Body of pancreas (tissue), 4 donors: ENCODE data around the gene NEURL1. TPM values are rescaled to one million over a fixed set of nuclear protein-coding genes. Genes with fewer than 3 reads are reported as not detected.

Experiments
- ATAC-seq: fragments of 150-250 bp; one replicate; pipeline ENCODE4 v1.9.1; 2016
- DNase-seq, 4 donors: peaks; one replicate each; pipeline ENCODE4 v3.0.0-alpha.2; 2019
- H3K27ac ChIP-seq, 4 donors: fragments of 200-600 bp; sonication (generic); 1 replicate in 3 of 4; 2 replicates in 1 of 4; pipeline versions ENCODE4 v1.5.1 to v1.6.1; 2016 to 2019; ENCODE audit warnings: mild to moderate bottlenecking in 1 of 4, mixed read lengths in 1 of 4, moderate library complexity in 1 of 4
- H3K27me3 ChIP-seq, 2 donors: fragments of 200-600 bp; sonication (generic); one replicate each; pipeline ENCODE4 v1.6.0; 2016; ENCODE audit warnings: mild to moderate bottlenecking in 1 of 2
- H3K36me3 ChIP-seq, 2 donors: fragments of 200-600 bp; sonication (generic); replicated peaks in 1 of 2; 2 replicates each; pipeline ENCODE4 v1.5.1; 2016; ENCODE audit warnings: low read depth in 2 of 2; ENCODE audit not compliant: insufficient read depth in 1 of 2
- H3K4me1 ChIP-seq: fragments of 200-600 bp; sonication (generic); one replicate; pipeline ENCODE4 v1.6.0; 2016
- H3K4me3 ChIP-seq, 2 donors: fragments of 200-600 bp; sonication (generic); 1 replicate in 1 of 2; 2 replicates in 1 of 2; pipeline ENCODE4 v1.5.1; 2016 to 2019
- H3K9me3 ChIP-seq, 3 donors: fragments of 200-600 bp; sonication (generic); 1 replicate in 2 of 3; 2 replicates in 1 of 3; pipeline ENCODE4 v1.5.1; 2016
- POLR2A ChIP-seq, 3 donors: fragments of 450-650 bp; IDR thresholded peaks; one replicate each; pipeline ENCODE4 v1.6.1; 2016; ENCODE audit warnings: antibody characterized with exemption in 3 of 3, mild to moderate bottlenecking in 2 of 3
- WGBS, 2 donors: methylation state at CpG; one replicate each; pipeline ENCODE4 v1.1.5; 2017; 5-methylcytosine and 5-hydroxymethylcytosine counted together
- intact Hi-C: fragments of 100-400 bp; cut with DNase I; formaldehyde crosslinking; loops from one replicate; pipeline ENCODE4 v1.15.1; 2023
- total RNA-seq, 2 donors: library from RNA; depleted of rRNA; stranded (reverse); fragments of >200 nt; gene quantifications; one replicate each; pipeline ENCODE4 v1.1.0, GENCODE V29; 2016
- TF ChIP-seq, protein P1 (sequence below), 7 experiments: fragments of 450-650 bp in 4 of 7; fragments of 200-600 bp in 3 of 7; sonication (generic) in 3 of 7; IDR thresholded peaks; one replicate each; pipeline ENCODE4 v1.5.1; 2016 to 2019; ENCODE audit warnings: antibody characterized with exemption in 7 of 7

The NEURL1 gene
- total RNA-seq, 2 donors from 2014 or later = 25.1 to 25.7 TPM

GRCh38 chr10:103622286-103622685 is 128.8 kb downstream of the NEURL1 start:
- Histone ChIP-seq H3K27ac (no peak overlapping the region), H3K9me3 (no peaks in the 10 kb centered on the region), H3K27me3 (no peaks in the 10 kb centered on the region), H3K4me3 (no peak overlapping the region), H3K4me1 (peaks cover 17% of the 10 kb centered on the region), H3K36me3 (no peaks in the 10 kb centered on the region)
- intact Hi-C loops = no loop called here
- ATAC-seq (no peak), DNase-seq (no peak)
- TF ChIP-seq POLR2A (IDR thresholded peaks at IDR 0.05) = no peak
- TF ChIP-seq, protein P1, sequence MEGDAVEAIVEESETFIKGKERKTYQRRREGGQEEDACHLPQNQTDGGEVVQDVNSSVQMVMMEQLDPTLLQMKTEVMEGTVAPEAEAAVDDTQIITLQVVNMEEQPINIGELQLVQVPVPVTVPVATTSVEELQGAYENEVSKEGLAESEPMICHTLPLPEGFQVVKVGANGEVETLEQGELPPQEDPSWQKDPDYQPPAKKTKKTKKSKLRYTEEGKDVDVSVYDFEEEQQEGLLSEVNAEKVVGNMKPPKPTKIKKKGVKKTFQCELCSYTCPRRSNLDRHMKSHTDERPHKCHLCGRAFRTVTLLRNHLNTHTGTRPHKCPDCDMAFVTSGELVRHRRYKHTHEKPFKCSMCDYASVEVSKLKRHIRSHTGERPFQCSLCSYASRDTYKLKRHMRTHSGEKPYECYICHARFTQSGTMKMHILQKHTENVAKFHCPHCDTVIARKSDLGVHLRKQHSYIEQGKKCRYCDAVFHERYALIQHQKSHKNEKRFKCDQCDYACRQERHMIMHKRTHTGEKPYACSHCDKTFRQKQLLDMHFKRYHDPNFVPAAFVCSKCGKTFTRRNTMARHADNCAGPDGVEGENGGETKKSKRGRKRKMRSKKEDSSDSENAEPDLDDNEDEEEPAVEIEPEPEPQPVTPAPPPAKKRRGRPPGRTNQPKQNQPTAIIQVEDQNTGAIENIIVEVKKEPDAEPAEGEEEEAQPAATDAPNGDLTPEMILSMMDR (IDR thresholded peaks at IDR 0.05) = no peak
- 89 to 92% methylated on average over 18 of the region's 18 CpGs for WGBS, 2 donors

DNA sequence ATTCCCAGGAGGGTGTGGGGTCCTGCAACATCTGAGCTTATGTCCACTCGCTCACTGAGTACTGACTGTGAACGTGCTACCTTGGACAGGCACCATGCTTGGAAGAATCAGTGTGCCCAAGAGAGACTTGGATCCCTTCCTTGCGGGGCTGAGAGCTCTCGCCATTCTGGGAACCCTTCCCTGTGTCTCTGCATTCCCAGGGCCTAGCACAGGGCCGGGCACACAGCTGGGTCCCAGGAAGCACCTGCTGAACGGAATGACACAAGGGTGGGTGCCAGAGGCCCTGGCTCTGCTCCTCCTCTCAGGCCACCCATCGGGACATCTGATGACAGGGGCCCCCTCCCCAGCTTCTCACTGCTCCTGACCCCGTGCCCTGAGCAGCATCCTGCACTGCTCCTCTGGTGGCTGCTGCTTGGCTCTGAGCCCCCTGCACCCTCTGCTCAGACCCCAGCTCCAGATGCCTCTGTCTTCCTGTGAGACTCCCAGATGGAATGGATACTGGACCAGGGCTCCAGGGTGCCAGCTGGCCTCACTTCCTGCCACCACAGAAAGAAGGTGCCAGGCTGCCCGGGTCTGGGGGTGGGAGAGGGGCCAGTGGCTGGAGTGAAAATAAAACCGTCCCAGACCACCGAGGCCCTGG is 129.6 kb downstream of the NEURL1 start:
- no peak for DNase-seq
- WGBS, 2 donors = 85 to 88% methylated on average over 4 to 11 of the region's 11 CpGs
- Histone ChIP-seq H3K4me1 (peaks cover 17% of the 10 kb centered on the region), H3K9me3 (no peaks in the 10 kb centered on the region), H3K27me3 (no peaks in the 10 kb centered on the region), H3K27ac (no peak overlapping the region), H3K4me3 (no peak overlapping the region), H3K36me3 (no peaks in the 10 kb centered on the region)
- intact Hi-C loops = no loop called here
- ATAC-seq = no peak
- no peak for TF ChIP-seq POLR2A (IDR thresholded peaks at IDR 0.05)
- TF ChIP-seq, protein P1 (IDR thresholded peaks at IDR 0.05) = no peak

DNA sequence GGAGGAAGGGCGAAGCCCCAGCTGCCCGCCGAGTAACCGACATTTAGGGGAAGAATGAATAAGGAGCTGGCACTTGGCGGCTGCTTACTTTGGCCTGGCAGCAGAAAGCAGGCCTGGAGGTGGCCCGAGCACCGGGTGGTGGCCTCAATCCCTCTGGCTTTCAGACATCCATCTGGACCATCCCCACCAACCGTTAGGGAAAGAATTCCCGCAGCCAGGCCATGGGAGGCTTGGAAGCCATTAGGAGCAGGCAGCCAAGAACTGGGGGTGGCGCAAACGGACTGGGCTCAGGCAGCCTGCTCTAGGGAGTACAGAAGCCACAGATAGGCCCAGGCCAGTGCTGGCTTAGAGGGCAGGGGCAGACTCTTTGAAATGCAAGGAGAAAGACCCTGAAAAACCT is 132.7 kb downstream of the NEURL1 start:
- Histone ChIP-seq H3K27me3 (no peaks in the 10 kb centered on the region), H3K27ac (no peak overlapping the region), H3K9me3 (no peaks in the 10 kb centered on the region), H3K4me3 (no peak overlapping the region), H3K36me3 (no peaks in the 10 kb centered on the region), H3K4me1 (no peaks in the 10 kb centered on the region)
- TF ChIP-seq POLR2A (IDR thresholded peaks at IDR 0.05) = no peak
- TF ChIP-seq, protein P1 (IDR thresholded peaks at IDR 0.05) = no peak
- DNase-seq = no peak
- ATAC-seq = no peak
- WGBS, 2 donors = 82 to 91% methylated on average over 11 of the region's 11 CpGs
- intact Hi-C loops = no loop called here

DNA sequence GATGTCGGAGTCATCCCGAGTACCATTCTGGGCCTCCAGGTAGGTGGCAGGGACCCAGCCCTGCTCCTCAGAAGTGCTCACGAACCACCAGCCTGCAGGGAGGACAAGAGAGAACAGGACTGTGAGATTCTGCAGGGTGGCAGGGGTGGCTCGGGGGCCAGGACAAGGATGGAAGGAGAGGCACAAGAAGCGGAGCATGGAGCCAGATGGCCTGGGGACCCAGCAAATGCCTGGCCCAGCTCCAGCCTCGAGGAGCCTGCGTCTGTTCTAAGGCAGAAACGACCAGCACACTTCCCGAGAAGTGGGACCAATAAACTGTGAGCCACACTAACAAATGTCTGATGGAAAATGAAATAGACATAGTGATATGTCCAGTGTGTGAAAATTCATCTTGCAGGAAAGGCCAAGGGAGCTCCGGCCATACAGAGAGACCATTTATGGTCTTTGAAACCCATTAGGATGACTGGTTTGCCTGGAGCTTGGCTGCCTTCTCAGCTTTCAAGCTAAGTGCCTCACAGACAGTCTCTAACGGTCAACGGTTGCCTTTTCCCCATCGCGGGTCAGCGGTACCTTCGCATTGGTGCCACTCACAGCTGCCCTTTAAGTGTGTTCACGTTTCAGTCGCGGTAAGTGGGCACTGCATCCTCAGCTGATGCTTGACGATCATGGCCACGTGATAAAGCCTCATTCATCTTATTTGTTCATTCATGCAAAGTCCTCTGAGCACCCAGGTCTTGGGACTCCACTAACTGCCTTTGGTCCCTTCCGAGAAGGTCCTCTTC is 133.8 kb downstream of the NEURL1 start:
- Histone ChIP-seq H3K9me3 (no peaks in the 10 kb centered on the region), H3K4me3 (no peak overlapping the region), H3K36me3 (no peaks in the 10 kb centered on the region), H3K4me1 (no peaks in the 10 kb centered on the region), H3K27ac (no peak overlapping the region), H3K27me3 (no peaks in the 10 kb centered on the region)
- WGBS, 2 donors = 78 to 87% methylated on average over 22 of the region's 22 CpGs
- ATAC-seq (no peak), DNase-seq (no peak)
- no peak for TF ChIP-seq POLR2A (IDR thresholded peaks at IDR 0.05)
- intact Hi-C loops = no loop called here

DNA sequence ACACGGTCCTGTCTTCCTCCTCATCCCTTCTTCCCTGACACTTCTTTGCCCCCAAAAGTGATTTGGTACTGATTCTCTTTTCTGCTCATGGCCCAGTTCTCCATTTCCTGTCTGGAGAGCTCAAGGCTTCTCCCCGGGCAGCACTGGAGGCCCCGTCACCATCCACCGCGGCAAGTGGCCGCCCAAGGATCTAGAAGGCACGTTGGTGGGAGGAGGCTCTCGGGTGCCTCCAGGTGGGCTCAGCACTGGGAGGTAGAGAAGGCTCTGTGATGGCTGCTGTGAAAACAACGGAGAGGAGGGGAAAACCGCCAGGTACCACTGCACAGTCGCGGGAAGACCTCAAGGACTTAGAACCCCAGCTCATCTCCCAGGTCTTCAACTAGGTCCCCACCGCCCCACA is 134.4 kb downstream of the NEURL1 start:
- ATAC-seq (no peak), DNase-seq (no peak)
- intact Hi-C loops = no loop called here
- WGBS, 2 donors = 89 to 92% methylated on average over 13 of the region's 13 CpGs
- TF ChIP-seq, protein P1 (IDR thresholded peaks at IDR 0.05) = no peak
- no peak for TF ChIP-seq POLR2A (IDR thresholded peaks at IDR 0.05)
- Histone ChIP-seq H3K36me3 (no peaks in the 10 kb centered on the region), H3K27me3 (no peaks in the 10 kb centered on the region), H3K4me1 (no peaks in the 10 kb centered on the region), H3K9me3 (no peaks in the 10 kb centered on the region), H3K27ac (no peak overlapping the region), H3K4me3 (no peak overlapping the region)
